ENCODE data around the gene NEK2. TPM values are rescaled to one million over a fixed set of nuclear protein-coding genes. Genes with fewer than 3 reads are reported as not detected.

NEK2 gene
- total RNA-seq, 2 donors from 2014 or later = 9.3 to 31.2 TPM

DNA sequence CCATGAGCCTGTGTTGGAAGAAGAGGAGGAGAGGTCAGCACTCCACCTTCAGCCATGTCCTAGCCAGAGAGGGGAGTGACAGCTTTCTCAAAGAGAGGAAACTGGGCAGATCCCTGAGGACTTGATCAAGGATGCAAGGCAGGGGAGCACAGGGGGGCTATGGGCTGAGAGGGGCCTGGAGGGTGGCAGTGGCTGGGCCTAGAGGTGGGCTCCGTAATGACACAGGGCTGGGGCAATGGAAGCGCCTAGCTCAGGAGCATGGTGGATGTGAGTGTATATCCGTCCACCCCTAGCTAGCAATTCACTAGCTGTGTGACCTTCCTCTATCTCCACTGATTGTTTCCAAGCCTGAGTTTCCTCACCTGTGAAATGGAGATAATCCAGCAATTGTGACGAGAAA lies 32.6 kb downstream of the NEK2 start:
- Histone ChIP-seq H3K4me1 (no peaks in the 10 kb centered on the region), H3K36me3 (no peaks in the 10 kb centered on the region), H3K4me3 (no peak overlapping the region), H3K9ac (ENCODE audit: low read depth in 2 of 2, low read length in 2 of 2) (peak overlapping the region in 1 of 2 donors; percentile 36), H3K9me3 (no peaks in the 10 kb centered on the region), H3K27ac (no peak overlapping the region), H3K27me3 (no peaks in the 10 kb centered on the region)
- TF ChIP-seq CTCF (IDR thresholded peaks at IDR 0.05) = no peak
- DNase-seq = no peak
- intact Hi-C loops (cut with DNase I) = no loop called here

- Histone ChIP-seq H3K4me1 (no peaks in the 10 kb centered on the region), H3K9me3 (no peaks in the 10 kb centered on the region), H3K27ac (no peak overlapping the region), H3K4me3 (no peak overlapping the region), H3K27me3 (no peaks in the 10 kb centered on the region), H3K9ac (ENCODE audit: low read depth in 2 of 2, low read length in 2 of 2) (no peak overlapping the region), H3K36me3 (no peaks in the 10 kb centered on the region)
- no peak for TF ChIP-seq CTCF (IDR thresholded peaks at IDR 0.05)
- no peak for DNase-seq
- intact Hi-C loops (cut with DNase I) = no loop called here
Observed at GRCh38 chr1:211641942-211642341, 33.5 kb downstream of the NEK2 start.

- Histone ChIP-seq H3K27ac (no peak overlapping the region), H3K4me1 (no peaks in the 10 kb centered on the region), H3K36me3 (no peaks in the 10 kb centered on the region), H3K4me3 (no peak overlapping the region), H3K27me3 (no peaks in the 10 kb centered on the region), H3K9ac (ENCODE audit: low read depth in 2 of 2, low read length in 2 of 2) (no peak overlapping the region), H3K9me3 (no peaks in the 10 kb centered on the region)
- intact Hi-C loops (cut with DNase I) = no loop called here
- DNase-seq = no peak
- TF ChIP-seq CTCF (IDR thresholded peaks at IDR 0.05) = no peak
Observed at GRCh38 chr1:211641044-211641800, 34.2 kb downstream of the NEK2 start.

DNA sequence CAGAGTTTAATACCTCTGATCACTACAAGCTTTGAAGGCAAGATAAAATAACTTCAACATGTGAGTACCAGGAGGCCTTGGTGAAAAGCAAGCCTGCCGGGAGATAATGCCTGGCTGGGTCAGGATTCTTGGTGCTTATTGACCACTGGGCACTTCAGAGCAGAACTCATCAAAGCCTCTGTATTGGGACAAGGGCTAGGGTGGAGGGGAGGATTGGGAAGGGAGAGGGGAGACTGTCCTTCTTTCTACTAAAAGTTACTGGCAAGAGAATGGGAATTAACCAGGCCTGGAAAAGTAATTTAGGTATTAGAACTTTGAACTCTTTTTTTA lies 35.2 kb downstream of the NEK2 start:
- no peaks in the 10 kb centered on the region for H3K36me3 ChIP-seq
- no peak for TF ChIP-seq CTCF (IDR thresholded peaks at IDR 0.05)
- no peak for DNase-seq
- H3K27ac ChIP-seq = no peak overlapping the region
- intact Hi-C loops (cut with DNase I) = no loop called here
- H3K4me3 ChIP-seq = no peak overlapping the region
- H3K4me1 ChIP-seq = no peaks in the 10 kb centered on the region
- no peak overlapping the region for H3K9ac ChIP-seq (ENCODE audit: low read depth in 2 of 2, low read length in 2 of 2)
- no peaks in the 10 kb centered on the region for H3K27me3 ChIP-seq
- H3K9me3 ChIP-seq = no peaks in the 10 kb centered on the region

DNA sequence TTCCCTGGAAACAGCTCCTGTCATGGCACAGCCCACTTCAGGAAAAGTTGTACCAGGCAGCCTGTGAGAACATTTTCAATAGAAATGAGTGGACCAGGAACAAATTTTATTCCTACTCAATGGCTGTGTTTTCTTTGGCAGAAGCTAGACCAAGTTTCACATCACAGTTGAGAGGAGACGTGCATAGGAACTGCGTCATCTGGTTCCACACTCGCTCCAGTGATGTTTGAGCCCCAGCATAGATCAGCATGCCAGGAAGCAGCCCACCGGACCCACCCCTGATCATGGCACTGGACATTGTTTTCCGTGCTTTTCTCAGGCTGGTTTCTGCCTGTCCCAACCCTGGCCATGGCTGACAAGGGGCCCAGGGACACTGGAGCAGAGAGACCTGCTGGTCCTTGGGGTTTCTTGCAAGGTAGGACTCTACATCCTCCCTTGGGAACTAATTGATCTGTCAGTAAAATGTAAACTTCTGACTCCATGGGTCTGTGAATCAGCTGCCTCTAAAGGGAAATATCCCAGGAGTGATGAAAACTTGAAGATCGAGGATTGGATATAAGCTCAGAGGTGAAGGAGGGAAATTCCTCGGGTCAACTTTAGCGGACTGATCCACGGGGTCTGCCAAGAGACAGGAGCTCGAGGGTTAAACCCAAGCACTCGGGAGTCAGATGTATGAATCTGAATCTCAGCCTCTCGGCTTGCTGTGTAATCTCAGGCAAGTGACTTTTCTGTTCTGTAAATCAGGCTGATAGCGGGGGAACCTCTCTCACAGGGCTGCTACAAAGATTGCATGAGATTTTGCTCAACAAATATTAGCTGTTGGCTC lies 35.7 kb downstream of the NEK2 start:
- Histone ChIP-seq H3K27ac (no peak overlapping the region), H3K4me3 (no peak overlapping the region), H3K27me3 (no peaks in the 10 kb centered on the region), H3K9ac (ENCODE audit: low read depth in 2 of 2, low read length in 2 of 2) (no peak overlapping the region), H3K9me3 (no peaks in the 10 kb centered on the region), H3K36me3 (no peaks in the 10 kb centered on the region), H3K4me1 (no peaks in the 10 kb centered on the region)
- no peak for DNase-seq
- TF ChIP-seq CTCF (IDR thresholded peaks at IDR 0.05) = no peak
- intact Hi-C loops (cut with DNase I) = no loop called here
